GM18502 (cell line): ENCODE data around the gene LBHD1.
"Not testable (repeated sequence)": the region's sequence is repeated elsewhere in the genome, so short reads cannot be mapped to it uniquely, and the experiment has no call there.

ENCODE experiments used
- ATAC-seq: cut with Tn5 transposase; IDR thresholded peaks from one replicate; pipeline ENCODE4 v1.9.1; 2021; ENCODE audit warnings: mild to moderate bottlenecking; ENCODE audit not compliant: unreplicated experiment, poor library complexity

LBHD1 gene

DNA sequence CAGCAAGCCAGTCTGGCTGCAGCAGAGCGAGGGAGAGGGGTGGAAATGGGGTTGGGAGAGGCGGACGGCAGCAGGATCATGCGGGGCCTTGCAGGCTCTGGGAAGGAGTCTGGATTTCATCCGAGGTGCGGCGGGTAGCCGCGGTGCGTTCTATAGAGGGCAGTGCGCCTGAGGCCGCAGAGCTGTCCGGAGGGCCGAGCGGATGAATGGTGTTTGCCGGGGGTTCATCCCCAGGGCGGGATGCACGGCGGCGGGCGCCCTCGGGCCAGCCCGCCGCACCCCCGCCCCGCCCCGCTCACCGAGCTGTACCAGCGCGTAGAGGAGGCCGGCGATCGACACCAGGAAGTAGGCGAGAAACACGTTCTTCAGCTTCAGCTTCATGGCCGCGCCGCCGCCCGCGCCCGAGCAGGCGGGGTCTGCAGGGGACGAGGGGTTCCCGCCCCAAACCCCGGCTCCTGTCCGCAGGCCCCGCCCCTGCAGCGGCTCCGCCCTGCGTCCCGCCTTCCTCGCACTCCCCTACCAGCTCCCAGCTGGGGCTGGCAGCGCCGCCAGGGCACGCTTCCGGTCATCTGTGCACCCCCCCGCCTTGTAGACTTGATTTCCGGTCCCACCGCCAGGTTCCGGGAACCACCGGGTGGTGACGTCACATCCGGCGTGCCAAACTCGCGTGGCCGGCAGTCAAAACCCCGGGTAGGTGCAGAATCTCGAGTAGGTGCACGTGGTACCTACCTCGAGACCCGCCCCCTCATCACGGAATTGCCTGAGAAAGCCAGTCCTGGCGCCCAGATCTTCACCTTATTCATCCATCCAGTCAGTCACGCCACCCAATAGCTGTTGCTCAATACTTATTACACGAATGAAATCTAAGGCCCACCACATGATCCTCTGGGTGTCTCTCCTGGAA is 50.2 kb downstream of the LBHD1 start, which contains the start of gene B3GAT3:
B3GAT3 (minus strand) TSS at position 420 of the 904 bp plus-strand sequence; CDS start at position 381, 39 bp downstream.
- peak; percentile 94 for ATAC-seq

DNA sequence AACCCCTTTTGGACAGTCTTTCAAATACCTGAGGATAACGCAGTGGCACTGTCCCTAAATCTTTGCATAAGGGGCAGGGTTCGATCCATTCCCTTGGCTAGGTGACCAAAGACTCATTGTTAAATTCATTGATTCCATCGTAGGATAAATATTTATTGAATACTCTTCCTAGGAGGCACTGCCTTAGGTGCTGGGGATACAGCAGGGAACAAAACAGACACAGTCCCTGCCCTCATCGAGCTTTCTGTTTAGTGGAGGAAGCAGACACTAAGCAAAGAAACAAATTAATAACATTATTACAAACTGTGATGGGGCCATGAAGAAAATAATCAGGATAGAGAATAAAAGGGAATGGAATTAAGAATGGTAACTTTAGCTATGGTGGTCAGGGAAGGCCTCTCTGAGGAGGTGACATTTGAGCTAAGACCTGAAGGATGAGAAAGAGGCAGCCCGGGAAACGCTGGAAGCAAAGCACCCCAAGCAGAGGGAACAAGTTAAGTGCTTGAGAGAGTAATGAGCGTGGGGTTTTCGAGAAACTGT is 51.0 kb downstream of the LBHD1 start:
- no peak for ATAC-seq

DNA sequence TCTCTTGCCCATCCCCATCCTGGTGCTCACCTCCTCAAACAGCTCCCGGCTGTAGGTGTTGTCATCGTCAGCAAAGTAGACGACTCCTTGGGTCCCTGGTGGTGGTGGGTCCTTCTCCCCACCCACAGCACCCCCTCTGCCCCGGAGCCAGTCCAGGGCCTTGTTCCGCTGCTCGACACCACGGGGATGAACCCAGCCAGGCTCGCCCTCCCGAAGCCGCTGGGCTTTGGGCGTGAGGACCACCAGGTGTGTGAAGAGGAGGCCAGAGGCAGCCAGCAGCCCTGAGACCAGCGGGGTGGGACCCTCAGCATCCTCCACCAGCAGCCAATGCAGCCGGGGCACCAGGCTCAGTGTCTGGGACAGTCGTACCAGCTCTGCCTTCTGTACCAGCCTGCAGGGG is 55.1 kb downstream of the LBHD1 start:
- not testable (repeated sequence) for ATAC-seq

DNA sequence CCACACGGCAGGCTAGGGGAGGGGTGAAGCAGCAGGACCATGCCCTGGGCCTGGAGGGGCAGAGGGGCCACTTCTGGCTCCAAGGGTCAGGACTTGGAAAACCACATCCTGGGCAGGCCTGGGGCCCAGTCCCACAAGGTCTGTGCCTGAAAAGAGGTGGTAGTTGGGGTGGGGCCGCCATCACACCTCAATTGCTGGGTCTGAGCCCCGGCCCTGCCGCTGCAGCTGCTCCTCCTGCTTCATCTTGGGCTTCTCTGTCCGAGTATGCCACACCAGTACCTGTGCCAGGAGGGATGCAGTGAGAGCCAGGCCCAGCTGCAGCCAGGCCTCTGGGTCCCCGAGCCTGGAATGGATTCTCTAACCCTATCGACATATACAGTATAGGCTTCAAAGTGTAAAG is 56.5 kb downstream of the LBHD1 start:
- ATAC-seq = no peak

DNA sequence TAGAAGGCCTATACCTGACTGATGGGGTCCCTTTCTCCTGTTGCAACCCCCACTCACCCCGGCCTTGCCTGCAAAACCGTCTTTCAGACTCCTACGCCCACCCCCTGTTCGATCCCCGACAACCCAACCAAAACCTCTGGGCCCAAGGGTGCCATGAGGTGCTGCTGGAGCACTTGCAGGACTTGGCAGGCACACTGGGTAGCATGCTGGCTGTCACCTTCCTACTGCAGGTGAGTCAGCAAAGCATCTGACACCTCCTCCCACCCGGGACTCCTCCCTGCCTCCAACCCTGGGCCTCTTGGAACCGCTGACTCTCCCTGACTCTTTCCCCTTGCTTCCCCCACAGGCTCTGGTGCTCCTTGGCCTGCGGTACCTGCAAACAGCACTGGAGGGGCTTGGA is 57.8 kb downstream of the LBHD1 start:
- no peak for ATAC-seq

DNA sequence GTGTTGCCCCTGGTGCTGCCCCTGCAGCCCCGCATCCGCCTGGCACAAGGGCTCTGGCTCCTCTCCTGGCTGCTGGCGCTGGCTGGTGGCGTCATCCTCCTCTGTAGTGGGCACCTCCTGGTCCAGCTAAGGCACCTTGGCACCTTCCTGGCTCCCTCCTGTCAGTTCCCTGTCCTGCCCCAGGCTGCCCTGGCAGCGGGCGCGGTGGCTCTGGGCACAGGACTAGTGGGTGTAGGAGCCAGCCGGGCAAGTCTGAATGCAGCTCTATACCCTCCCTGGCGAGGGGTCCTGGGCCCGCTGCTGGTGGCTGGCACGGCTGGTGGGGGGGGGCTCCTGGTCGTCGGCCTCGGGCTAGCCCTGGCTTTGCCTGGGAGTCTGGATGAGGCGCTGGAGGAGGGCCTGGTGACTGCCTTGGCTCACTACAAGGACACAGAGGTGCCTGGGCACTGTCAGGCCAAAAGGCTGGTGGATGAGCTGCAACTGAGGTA is 58.7 kb downstream of the LBHD1 start:
- ATAC-seq = no peak
